ENCODE measurements around the gene CCDC201. TPM values are rescaled to one million over a fixed set of nuclear protein-coding genes. Genes with fewer than 3 reads are reported as not detected.
A peak's percentile ranks its signal among the peaks of the same experiment; 100 is the strongest.

The CCDC201 gene
- not detected for polyA plus RNA-seq (ENCODE audit: insufficient read length in 12 of 12)
- long read RNA-seq, donor 1, result 0 reads
- long read RNA-seq, donor 2, result 0 reads
- long read RNA-seq, donor 3, result 0 reads
- long read RNA-seq, donor 4, result 0 reads
- long read RNA-seq, donor 5, result 0 reads
- long read RNA-seq, donor 6, result 0 reads
- long read RNA-seq, donor 7, result 0 reads
- long read RNA-seq, donor 8, result 0 reads
- long read RNA-seq, donor 9, result 0 reads
- long read RNA-seq, donor 10, result 0 reads
- long read RNA-seq, donor 11, result 0 reads

GRCh38 chr7:45873035-45873354, at the start of gene CCDC201:
Gene CCDC201 (minus strand): TSS chr7:45873082. CDS start chr7:45873007, 75 bp downstream.
- DNase-seq, result no peak

- DNase-seq, result peak; percentile 90
Measured at GRCh38 chr7:45921699-45922519, 49.0 kb upstream of the CCDC201 start.

GRCh38 chr7:45921381-45921698, 48.5 kb upstream of the CCDC201 start:
- DNase-seq, result peak; percentile 20

- peak; percentile 60 for DNase-seq
Measured at GRCh38 chr7:45920502-45921380, 47.9 kb upstream of the CCDC201 start, which contains the start of gene IGFBP3. Gene IGFBP3 (minus strand): TSS chr7:45921272. CDS start chr7:45921140, 132 bp downstream.

- peak; percentile 24 for DNase-seq
Measured at GRCh38 chr7:45919993-45920459, 47.1 kb upstream of the CCDC201 start.

GRCh38 chr7:45919231-45919784, 46.4 kb upstream of the CCDC201 start:
- DNase-seq, result peak; percentile 46

GRCh38 chr7:45918556-45918955, 45.7 kb upstream of the CCDC201 start:
- DNase-seq, result no peak

GRCh38 chr7:45917658-45918057, 44.8 kb upstream of the CCDC201 start:
- peak; percentile 80 for DNase-seq

GRCh38 chr7:45917064-45917463, 44.2 kb upstream of the CCDC201 start:
- DNase-seq, result no peak

- DNase-seq, result no peak
Measured at GRCh38 chr7:45915606-45916005, 42.7 kb upstream of the CCDC201 start.

GRCh38 chr7:45914911-45915310, 42.0 kb upstream of the CCDC201 start:
- DNase-seq, result no peak

GRCh38 chr7:45912972-45913371, 40.1 kb upstream of the CCDC201 start:
- DNase-seq, result no peak

- no peak for DNase-seq
Measured at GRCh38 chr7:45911311-45911710, 38.4 kb upstream of the CCDC201 start.

- no peak for DNase-seq
Measured at GRCh38 chr7:45910855-45911254, 38.0 kb upstream of the CCDC201 start.

GRCh38 chr7:45909561-45909960, 36.7 kb upstream of the CCDC201 start:
- DNase-seq, result no peak

GRCh38 chr7:45902820-45903219, 29.9 kb upstream of the CCDC201 start:
- no peak for DNase-seq

GRCh38 chr7:45901566-45901965, 28.7 kb upstream of the CCDC201 start:
- DNase-seq, result no peak

GRCh38 chr7:45898222-45898621, 25.3 kb upstream of the CCDC201 start:
- DNase-seq, result no peak

- DNase-seq, result no peak
Measured at GRCh38 chr7:45897042-45897690, 24.3 kb upstream of the CCDC201 start.

- no peak for DNase-seq
Measured at GRCh38 chr7:45894665-45895062, 21.8 kb upstream of the CCDC201 start.

- DNase-seq, result no peak
Measured at GRCh38 chr7:45893996-45894664, 21.2 kb upstream of the CCDC201 start.

All from muscle of arm (tissue), 14 donors.